Heart right ventricle (tissue), 16 donors: ENCODE data around the gene GREM2. TPM values are rescaled to one million over a fixed set of nuclear protein-coding genes. Genes with fewer than 3 reads are reported as not detected.

ENCODE experiments used
- ATAC-seq, 8 donors: fragments of 200-7000 bp; cut with Tn5 transposase; one replicate each; pipeline ENCODE4 v1.9.1; 2020; ENCODE audit warnings: mild to moderate bottlenecking in 8 of 8, moderate library complexity in 8 of 8, moderate number of reproducible peaks in 1 of 8
- DNase-seq, 2 donors: peaks; one replicate each; pipeline ENCODE4 v3.0.0-alpha.2; 2020
- H3K27ac ChIP-seq, 10 donors: fragments of 200-600 bp; sonication (generic) in 2 of 10; one replicate each; pipeline versions ENCODE4 v1.5.0 to v1.8.0; 2020 to 2022; ENCODE audit warnings: mild to moderate bottlenecking in 3 of 10
- H3K27me3 ChIP-seq, 7 donors: fragments of 200-600 bp; one replicate each; pipeline ENCODE4 v1.8.0; 2021 to 2022; ENCODE audit warnings: mild to moderate bottlenecking in 2 of 7
- H3K36me3 ChIP-seq, 9 donors: fragments of 200-600 bp; sonication (generic) in 1 of 9; one replicate each; pipeline versions ENCODE4 v1.5.0 to v1.8.0; 2020 to 2022; ENCODE audit warnings: mild to moderate bottlenecking in 2 of 9
- H3K4me1 ChIP-seq, 9 donors: fragments of 200-600 bp; sonication (generic) in 1 of 9; one replicate each; pipeline versions ENCODE4 v1.5.0 to v1.8.0; 2020 to 2022; ENCODE audit warnings: mild to moderate bottlenecking in 4 of 9
- H3K4me3 ChIP-seq, 10 donors: fragments of 200-600 bp; sonication (generic) in 2 of 10; one replicate each; pipeline versions ENCODE4 v1.5.0 to v1.8.0; 2020 to 2022; ENCODE audit warnings: mild to moderate bottlenecking in 7 of 10, moderate library complexity in 2 of 10
- H3K9me3 ChIP-seq, 11 donors: fragments of 200-600 bp in 10 of 11; sonication (generic) in 2 of 11; one replicate each; pipeline versions ENCODE4 v1.5.0 to v1.8.0; 2013 to 2022; ENCODE audit warnings: mild to moderate bottlenecking in 2 of 11, control low read depth in 1 of 11, moderate library complexity in 1 of 11
- CTCF ChIP-seq, 9 donors: fragments of 200-600 bp; sonication (generic) in 2 of 9; IDR thresholded peaks; one replicate each; pipeline versions ENCODE4 v1.5.0 to v1.8.0; 2021 to 2022; ENCODE audit warnings: antibody characterized with exemption in 9 of 9, mild to moderate bottlenecking in 5 of 9, moderate library complexity in 1 of 9
- WGBS, 2 donors: extraction: QIAGEN DNeasy Blood & Tissue Kit; methylation state at CpG; one replicate each; pipeline ENCODE4 v1.1.7; 2013; ENCODE audit warnings: inconsistent platforms in 1 of 2; 5-methylcytosine and 5-hydroxymethylcytosine counted together
- intact Hi-C, 10 donors: fragments of 100-400 bp; cut with DNase I; formaldehyde crosslinking; loops; one replicate each; pipeline versions ENCODE4 v1.11.1 to v1.14.2; 2022
- polyA plus RNA-seq, 2 donors: library from polyadenylated mRNA; stranded (reverse); fragments of 200-250 nt; gene quantifications; one replicate each; pipeline ENCODE4 v1.2.3, GENCODE V29; 2013
- total RNA-seq, 10 donors: library from RNA; stranded (reverse); fragmentation: NEBNext Ultra II Directional in 3 of 10; extraction: Animal tissue kit (Norgen Biotek cat#: 25700) in 3 of 10; gene quantifications; one replicate each; pipeline versions ENCODE4 v1.2.1 to v1.2.4, GENCODE V29; 2021 to 2023
- donor health status: Arrhythmogenic right ventricular cardiomyopathy.
- donor health status: ischemic (EF 13 %, LVEDD 7.1; RV severe dilation, severe dysfunction).
- donor health status: healthy with polysubstance abuse.
- donor health status: DM: no; HTN: yes; CAD: no.
- donor health status: DM: no; HTN: no; CAD: no.
- donor health status: ischemic (EF 25% LVEDD 6.9; RV normal size, moderate dysfunction).
- donor health status: ischemic (EF 25% LVEDD 5.7; RV mildly dilated, moderate dysfunction).
- donor health status: healthy.
- donor health status: DM: yes; HTN: yes; CAD: no.
- donor health status: Ischemic cardiomyopathy.
- donor health status: ischemic (EF 35%, LVEDD 5.7; RV mildly dilated, moderate dysfunction).
- donor health status: nonischemic (EF 11% LVEDD 7.7; RV severe dilation, severe dysfunction).
- donor health status: DM: yes; HTN: yes; CAD: no.
- donor health status: PGD.
- donor health status: ischemic (EF 29% LVEDD 5.4; RV normal size, mild dysfunction).
- donor health status: nonischemic (EF 23%, LVEDD 6.1; RV moderate dilation, normal function).

The GREM2 gene
- total and polyA plus RNA-seq, 12 donors, result 0.01 to 0.25 (median 0.18) TPM; not detected in 8

GRCh38 chr1:240562779-240563178 is 49.2 kb downstream of the GREM2 start:
- H3K27me3 ChIP-seq, result peaks cover 0 to 3% (median 0%) of the 10 kb centered on the region in 7 donors
- no peaks in the 10 kb centered on the region for H3K36me3 ChIP-seq
- no peak overlapping the region for H3K27ac ChIP-seq
- intact Hi-C loops, result no loop called here
- H3K4me1 ChIP-seq, result no peaks in the 10 kb centered on the region
- DNase-seq, result no peak
- no peak for TF ChIP-seq CTCF (IDR thresholded peaks at IDR 0.05)
- no peak overlapping the region for H3K4me3 ChIP-seq
- no peak for ATAC-seq
- 88 to 94% methylated on average over 3 of the region's 3 CpGs for WGBS, 2 donors
- H3K9me3 ChIP-seq, result no peaks in the 10 kb centered on the region

- no peak for ATAC-seq
- intact Hi-C loops, result no loop called here
Observed at GRCh38 chr1:240562111-240562590, 49.8 kb downstream of the GREM2 start.

GRCh38 chr1:240559781-240560180 is 52.2 kb downstream of the GREM2 start:
- no peaks in the 10 kb centered on the region for H3K36me3 ChIP-seq
- intact Hi-C loops, result no loop called here
- no peak for DNase-seq

More at GRCh38 chr1:240562111-240562590, 49.8 kb downstream of the GREM2 start:
- H3K27me3 ChIP-seq, result peaks cover 0 to 3% (median 0%) of the 10 kb centered on the region in 7 donors
- WGBS, 2 donors, result 77 to 79% methylated on average over 7 of the region's 7 CpGs
- H3K4me1 ChIP-seq, result no peaks in the 10 kb centered on the region
- H3K36me3 ChIP-seq, result no peaks in the 10 kb centered on the region
- no peak overlapping the region for H3K4me3 ChIP-seq
- no peak for DNase-seq
- H3K9me3 ChIP-seq, result no peaks in the 10 kb centered on the region
- no peak for TF ChIP-seq CTCF (IDR thresholded peaks at IDR 0.05)
- H3K27ac ChIP-seq, result no peak overlapping the region

GRCh38 chr1:240555524-240555923 is 56.4 kb downstream of the GREM2 start:
- Histone ChIP-seq H3K9me3 (no peaks in the 10 kb centered on the region), H3K4me3 (no peak overlapping the region), H3K36me3 (no peaks in the 10 kb centered on the region), H3K4me1 (no peaks in the 10 kb centered on the region), H3K27ac (no peak overlapping the region), H3K27me3 (peaks cover 0 to 4% (median 0%) of the 10 kb centered on the region in 7 donors)
- WGBS, 2 donors, result 89 to 90% methylated on average over 2 of the region's 2 CpGs
- intact Hi-C loops, result no loop called here
- DNase-seq (no peak), ATAC-seq (no peak)
- no peak for TF ChIP-seq CTCF (IDR thresholded peaks at IDR 0.05)

More at GRCh38 chr1:240559781-240560180, 52.2 kb downstream of the GREM2 start:
- no peak overlapping the region for H3K27ac ChIP-seq
- 57 to 77% methylated on average over 5 of the region's 5 CpGs for WGBS, 2 donors
- H3K4me3 ChIP-seq, result no peak overlapping the region
- H3K27me3 ChIP-seq, result no peaks in the 10 kb centered on the region
- H3K4me1 ChIP-seq, result no peaks in the 10 kb centered on the region
- no peak for TF ChIP-seq CTCF (IDR thresholded peaks at IDR 0.05)
- H3K9me3 ChIP-seq, result no peaks in the 10 kb centered on the region
- no peak for ATAC-seq
